D721Med (cell line): ENCODE measurements around the gene DLEC1.
"Not testable (repeated sequence)": the region's sequence is repeated elsewhere in the genome, so short reads cannot be mapped to it uniquely, and the experiment has no call there.

Source experiments
- DNase-seq: peaks from one replicate; pipeline ENCODE4 v3.0.0; 2011; ENCODE audit warnings: low spot score; ENCODE audit not compliant: insufficient read length
- FAIRE-seq: peaks from 2 replicates; lab custom pipeline; 2011; peaks lifted over from hg19 to GRCh38; lab: Jason Lieb, UNC
- TF ChIP-seq, protein P1 (sequence below): IDR thresholded peaks from 2 replicates; pipeline ENCODE4 v1.5.1; 2012; ENCODE audit warnings: mild to moderate bottlenecking, control low read depth; ENCODE audit not compliant: insufficient read depth; ENCODE audit errors: missing control alignments

Gene DLEC1

DNA sequence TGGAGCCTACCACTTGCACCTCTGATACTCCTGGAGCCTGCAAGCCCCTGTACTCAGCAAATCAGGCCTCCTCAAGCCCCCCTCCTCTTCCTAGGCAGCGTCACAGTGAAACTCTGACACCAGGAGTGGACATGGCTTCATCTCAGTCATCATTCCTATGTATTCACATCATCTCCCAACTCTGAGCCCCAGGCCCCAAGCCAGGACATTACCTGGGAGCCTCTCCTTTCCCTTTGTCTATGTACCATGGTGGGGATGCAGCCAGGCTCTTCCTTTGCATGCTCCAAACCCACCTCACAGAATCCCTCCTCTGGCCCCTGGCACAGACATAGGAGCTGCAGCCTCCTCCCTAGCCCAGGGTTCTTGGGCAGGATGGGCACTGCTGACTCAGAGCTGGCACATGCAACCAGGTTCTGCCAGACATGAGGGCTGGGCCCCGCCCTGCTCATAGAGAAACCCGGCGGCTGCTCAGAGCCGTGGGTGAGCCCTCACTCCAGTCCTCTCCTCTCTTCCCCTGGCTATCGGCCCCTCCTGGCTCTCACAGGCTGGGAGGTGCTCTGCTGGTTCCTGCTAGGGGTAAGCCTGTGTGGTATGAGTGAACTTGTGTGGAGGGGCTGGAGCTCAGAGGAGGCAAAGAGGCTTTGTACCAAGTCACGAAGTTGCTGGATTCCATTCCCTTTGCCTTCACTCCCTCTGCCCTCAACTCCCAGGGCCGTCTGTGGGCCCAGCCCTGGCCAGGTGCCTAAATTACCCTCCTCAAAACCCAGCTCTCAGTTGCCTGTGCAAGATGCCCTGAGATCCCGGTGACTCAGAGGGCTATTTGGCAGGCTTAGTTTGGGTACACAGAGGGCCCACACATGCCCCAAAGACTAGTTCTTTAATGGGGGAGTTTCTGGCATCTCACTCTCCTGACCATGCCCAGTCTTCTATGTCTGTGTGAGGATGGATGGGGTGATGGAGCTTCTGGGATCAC lies 7.7 kb upstream of the DLEC1 start:
- TF ChIP-seq, protein P1, sequence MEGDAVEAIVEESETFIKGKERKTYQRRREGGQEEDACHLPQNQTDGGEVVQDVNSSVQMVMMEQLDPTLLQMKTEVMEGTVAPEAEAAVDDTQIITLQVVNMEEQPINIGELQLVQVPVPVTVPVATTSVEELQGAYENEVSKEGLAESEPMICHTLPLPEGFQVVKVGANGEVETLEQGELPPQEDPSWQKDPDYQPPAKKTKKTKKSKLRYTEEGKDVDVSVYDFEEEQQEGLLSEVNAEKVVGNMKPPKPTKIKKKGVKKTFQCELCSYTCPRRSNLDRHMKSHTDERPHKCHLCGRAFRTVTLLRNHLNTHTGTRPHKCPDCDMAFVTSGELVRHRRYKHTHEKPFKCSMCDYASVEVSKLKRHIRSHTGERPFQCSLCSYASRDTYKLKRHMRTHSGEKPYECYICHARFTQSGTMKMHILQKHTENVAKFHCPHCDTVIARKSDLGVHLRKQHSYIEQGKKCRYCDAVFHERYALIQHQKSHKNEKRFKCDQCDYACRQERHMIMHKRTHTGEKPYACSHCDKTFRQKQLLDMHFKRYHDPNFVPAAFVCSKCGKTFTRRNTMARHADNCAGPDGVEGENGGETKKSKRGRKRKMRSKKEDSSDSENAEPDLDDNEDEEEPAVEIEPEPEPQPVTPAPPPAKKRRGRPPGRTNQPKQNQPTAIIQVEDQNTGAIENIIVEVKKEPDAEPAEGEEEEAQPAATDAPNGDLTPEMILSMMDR = no peak
- no peak for DNase-seq
- FAIRE-seq = no peak

DNA sequence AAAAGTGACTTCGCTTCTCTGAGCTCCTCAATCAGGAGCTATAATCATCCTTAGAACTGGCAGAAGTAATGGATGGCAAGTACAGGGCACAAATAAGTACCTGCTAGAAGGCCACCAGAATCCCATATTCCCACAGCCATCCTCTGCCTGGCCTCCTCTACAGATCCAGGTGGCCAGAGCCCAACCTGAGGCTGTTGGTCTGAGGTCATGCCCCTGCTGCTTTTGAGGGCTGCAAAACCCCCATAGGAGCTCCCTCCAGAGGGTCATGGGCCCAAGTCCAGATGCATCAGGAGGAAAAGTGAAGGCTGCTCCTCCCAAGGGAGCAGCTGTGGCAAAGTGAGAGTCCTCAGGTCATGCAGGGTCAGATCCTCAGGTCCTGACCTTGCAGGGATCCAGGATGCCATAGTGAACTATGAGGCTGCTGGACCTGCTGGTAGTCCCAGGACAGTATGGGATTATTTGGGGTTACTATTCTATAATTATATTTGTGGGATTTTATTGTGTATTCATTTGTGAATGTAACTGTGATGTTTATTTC lies 6.6 kb upstream of the DLEC1 start:
- TF ChIP-seq, protein P1 = no peak
- no peak for DNase-seq
- no peak for FAIRE-seq

DNA sequence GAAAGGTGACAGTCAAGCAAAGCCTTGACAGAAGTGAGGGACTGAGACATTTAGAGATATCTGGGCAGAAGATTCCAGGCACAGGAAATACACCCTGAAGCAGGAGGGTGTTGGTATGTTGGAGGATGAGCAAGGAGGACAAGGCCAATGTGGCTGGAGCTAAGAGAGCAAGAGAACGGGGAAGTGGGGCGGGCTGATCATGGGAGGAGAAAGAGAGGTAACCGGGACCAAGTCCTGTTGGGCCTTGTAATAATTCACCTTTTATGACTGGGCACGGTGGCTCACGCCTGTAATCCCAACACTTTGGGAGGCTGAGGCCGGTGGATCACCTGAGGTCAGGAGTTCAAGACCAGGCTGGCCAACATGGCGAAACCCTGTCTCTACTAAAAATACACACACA lies 5.4 kb upstream of the DLEC1 start:
- FAIRE-seq, DNase-seq: not testable (repeated sequence)

DNA sequence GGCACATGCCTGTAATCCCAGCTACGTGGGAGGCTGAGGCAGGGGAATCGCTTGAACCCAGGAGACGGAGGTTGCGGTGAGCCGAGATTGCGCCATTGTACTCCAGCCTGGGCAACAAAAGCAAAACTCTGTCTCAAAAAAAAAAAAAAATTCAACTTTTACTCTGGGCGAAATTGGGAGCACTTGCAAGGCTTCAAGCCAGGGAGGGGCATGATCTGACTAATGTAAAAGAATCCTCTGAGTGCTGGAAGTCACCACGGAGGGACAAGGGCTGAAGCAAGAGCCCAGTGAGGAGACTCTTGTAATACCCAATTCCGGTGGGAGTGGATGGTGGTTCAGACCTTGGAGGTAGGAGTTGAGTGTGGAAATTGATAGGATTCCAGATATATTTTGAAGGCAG lies 4.7 kb upstream of the DLEC1 start:
- FAIRE-seq, DNase-seq: not testable (repeated sequence)

DNA sequence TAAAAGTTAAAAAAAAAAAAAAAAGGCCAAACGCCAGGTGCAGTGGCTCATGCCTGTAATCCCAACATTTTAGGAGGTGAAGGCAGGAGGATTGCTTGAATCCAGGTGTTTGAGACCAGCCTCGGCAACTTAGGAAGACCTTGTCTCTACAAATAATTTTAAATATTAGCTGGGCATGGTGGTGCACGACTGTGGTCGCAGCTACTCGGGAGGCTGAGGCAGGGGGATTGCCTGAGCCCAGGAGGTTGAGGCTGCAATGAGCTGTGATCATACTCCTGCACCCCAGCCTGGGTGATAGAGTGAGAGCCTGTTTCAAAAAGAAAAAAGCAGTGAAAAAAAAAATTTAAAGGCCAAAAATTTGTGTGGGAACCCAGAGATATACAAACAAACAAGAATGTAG lies 2.7 kb upstream of the DLEC1 start:
- no peak for FAIRE-seq
- TF ChIP-seq, protein P1 = no peak
- no peak for DNase-seq

DNA sequence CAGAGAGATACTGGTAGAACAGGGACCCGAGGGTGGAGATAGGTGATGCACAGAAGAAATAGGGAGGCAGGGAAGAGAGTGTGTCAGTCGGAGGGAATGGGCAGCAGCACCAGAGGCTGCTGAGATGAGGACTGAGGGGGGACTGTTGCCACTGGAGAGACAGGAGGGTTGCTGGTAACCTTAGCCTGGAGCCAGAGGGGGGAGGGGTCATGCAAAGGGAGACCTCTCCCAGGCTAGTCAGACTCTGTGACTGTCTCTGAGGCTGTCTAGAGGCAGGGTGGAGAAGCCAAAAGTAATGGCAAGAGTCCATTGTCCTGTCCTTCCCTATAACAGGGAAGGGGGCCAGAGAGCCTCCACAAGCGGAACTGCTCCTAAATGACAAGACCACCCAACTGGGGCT lies 2.1 kb upstream of the DLEC1 start:
- TF ChIP-seq, protein P1 = no peak
- no peak for FAIRE-seq
- DNase-seq = no peak

DNA sequence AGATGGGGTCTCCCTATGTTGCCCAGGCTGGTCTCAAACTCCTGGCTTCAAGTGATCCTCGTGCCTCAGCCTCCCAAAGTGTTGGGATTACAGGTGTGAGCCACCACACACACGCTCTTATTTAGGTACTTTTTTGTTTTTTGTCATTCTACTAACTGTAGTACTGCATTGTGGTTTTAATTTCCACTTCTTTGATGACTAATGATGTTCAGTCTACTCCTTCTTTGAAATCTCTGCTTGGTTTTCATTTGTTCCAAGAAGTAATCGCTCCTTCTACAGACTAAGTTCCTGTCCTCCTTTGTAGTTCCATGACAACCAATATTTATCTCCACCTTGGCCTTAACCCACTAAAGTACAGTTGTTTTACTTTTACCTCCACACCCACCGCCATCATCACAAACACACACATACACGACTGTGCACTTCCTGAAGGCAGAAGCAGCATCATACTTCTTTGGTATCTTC lies 529 bp upstream of the DLEC1 start:
- DNase-seq (no peak), FAIRE-seq (no peak)
- TF ChIP-seq, protein P1 = no peak

DNA sequence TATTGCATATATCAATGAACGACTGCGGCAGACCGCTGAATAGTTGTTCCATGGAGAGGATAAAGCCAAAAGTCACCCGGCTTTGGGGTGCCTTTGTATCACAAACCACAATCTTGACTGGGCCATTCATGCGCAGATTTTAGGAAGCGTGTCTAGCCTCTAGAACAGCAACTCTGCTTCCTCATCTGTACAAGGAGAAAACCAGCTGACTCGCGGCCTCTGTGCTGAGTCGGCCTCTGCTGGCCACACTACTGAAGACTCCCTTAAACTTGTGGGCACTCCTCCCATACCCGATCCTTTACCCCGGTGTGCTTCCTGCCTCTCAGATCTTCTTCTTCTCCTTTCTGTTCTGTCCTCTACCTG lies 872 bp downstream of the DLEC1 start:
- FAIRE-seq (no peak), DNase-seq (no peak)
- TF ChIP-seq, protein P1 = no peak
